Hematopoietic multipotent progenitor cell treated with erythropoietin and hydrocortisone succinate and interleukin-3 and kit ligand, for 17 days (in vitro differentiated cells): ENCODE data around the gene HOXC10.

ENCODE experiments used
- DNase-seq: peaks from one replicate; pipeline ENCODE4 v3.0.0-alpha.2; 2015; ENCODE audit warnings: low spot score

HOXC10 gene

GRCh38 chr12:54017027-54017788 lies 32.3 kb downstream of the HOXC10 start:
- DNase-seq = no peak

- no peak for DNase-seq
These were observed 33.0 kb downstream of the HOXC10 start for GRCh38 chr12:54017878-54018467.

DNA sequence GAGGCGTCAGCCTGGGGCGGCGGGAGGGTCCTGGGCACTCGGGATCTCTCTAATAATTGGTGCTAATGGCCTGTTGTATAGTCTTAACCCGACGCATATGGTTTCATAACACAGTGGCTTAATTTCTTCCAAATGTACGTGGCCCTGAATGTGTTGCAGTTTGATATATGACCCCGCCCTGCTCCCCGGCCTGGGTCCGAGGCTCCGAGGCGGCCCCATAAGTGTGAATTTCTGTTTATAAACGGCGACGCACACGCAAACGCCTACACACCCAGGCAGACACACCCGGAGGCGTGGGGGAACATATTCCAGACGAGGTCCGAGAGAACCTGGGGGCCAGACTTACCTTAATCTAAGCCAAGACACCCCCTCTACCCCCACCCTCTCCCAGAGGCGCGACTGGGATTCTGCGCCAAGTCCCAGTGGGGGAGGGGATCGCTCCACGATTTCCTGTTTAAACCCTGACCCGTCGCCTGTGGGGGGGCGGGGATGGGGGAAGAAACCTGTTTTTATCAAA lies 33.6 kb downstream of the HOXC10 start:
- no peak for DNase-seq

DNA sequence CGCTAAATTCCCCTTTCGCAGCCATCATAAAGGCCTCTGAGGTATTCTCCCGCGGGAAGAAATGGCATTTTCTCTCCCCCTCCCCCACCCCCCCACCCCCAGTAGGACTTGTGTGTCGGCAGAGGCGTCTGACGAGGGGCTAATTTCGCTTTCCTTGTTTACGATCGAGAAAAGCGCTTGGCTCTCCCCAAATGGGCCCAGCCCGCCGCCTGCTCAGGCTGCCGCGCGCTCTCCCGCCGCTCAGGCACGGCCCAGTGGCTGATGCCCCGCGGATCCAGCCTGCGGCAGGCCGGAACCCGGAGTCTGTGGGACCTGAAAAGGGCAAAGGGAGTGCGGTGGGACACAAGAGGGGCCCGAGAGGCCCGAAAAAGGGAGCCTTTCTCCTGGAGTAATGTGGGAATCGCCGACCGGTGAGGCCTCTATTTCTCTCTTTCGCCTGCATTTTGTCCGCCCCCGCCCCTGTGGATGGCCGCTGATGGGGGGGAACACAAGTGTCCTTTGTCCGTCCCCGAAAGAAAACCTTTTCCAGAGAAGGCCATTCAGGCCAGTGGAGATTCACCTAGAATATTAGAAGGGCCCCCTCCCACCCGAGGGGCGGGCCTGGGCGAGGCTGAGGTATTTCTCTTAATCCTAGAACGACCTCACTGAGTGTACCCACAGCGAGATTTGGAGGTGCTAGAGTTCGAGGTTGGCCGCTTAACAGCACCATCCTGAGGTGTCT lies 34.3 kb downstream of the HOXC10 start:
- DNase-seq = no peak

DNA sequence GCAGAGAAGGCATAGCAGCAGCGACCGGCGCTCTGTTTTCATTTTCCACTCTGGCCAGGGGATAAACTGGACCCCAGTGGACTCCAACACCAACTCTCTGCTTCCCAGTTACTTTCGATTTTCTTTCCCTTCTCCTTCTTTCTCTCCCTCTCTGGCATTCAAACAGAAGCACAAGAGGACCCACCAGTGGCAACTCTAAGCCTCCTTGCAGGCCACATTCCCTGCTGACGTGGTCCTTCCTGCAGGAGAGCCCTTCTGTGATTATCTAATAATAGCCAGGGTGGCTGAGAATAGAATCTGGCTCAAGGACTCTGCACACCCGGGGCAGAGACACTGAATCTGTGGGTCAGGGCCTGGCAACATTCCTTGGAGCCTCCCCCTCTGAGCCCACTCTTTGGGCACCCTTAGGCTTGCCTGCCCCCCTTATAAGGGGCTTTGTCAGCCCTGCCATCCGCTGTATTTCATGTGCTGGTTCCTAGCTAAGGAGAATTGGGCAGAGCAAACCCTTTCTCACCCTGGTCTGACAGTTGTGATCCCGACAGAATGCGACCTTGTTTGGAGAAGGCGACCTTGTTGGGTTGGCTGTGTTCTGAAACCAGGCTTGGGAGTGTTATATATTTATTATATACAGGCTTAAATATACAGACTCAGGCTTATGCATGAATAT lies 35.1 kb downstream of the HOXC10 start:
- no peak for DNase-seq

DNA sequence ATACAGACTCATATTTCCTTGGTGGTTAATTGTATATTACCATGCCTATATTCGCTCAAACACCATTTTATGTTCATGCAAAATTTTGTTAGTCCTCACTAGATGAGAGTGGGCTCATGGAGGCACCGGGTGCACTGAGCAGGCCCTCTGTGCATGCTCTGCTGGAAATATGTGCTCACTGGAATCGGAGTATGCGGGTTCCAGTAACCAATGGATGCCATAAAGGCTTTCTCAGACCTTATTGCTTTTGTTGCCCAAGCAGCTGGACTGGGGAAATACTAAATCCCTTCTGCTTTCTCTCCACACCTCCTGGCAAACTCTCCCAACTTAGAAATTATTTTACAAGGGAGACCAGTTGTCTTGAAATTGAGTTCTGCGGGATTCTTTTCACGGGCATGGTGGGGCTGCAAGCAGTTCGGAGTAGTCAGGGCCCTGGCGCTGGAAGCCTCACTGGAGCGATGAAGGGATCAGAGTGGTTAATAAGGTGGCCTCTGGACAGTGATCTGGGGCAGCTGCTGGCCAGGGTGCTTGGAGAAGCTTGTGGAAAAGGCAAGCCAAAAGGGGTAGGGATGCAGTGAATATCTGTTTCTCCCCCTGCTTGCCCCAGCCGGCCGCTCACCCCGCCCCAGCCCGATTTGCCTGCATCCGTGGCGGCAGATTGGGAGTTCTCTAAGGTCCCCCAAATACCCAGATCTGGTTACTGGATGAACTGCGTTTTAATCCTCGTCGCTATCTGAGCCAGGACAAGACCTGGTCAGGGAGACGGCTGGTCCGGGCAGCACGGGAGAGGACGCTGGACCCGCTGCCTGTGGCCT lies 35.9 kb downstream of the HOXC10 start:
- DNase-seq = no peak

DNA sequence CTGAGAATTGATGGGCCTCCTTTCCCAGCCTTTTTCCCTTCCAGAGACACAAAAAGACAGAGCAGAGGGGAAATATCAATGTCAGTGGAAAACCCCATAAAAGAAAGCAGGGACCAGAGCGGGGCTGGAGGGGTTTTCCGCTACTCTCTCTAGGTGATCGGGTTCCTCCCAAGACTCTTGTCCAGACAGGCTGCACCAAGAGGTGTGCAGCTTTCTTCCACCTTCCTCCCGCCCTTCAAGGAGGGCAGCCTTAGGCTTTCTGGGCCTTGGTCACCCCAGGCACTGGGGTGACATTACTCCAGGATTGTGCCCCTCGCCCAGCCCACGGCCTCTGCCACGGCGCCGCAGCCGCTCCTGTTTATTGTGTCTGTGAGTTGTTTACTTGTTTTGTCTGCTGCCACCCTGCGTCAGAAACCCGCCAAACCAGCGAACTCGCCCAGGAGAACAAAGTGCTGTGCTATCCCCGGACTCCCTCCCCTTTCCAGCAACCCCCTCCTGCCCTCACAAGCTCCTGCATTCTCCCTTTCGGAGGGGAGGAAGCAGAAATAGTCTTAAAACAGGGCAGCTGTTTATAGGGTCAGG lies 36.6 kb downstream of the HOXC10 start:
- no peak for DNase-seq

GRCh38 chr12:54022960-54023884 lies 38.3 kb downstream of the HOXC10 start:
- DNase-seq = no peak

DNA sequence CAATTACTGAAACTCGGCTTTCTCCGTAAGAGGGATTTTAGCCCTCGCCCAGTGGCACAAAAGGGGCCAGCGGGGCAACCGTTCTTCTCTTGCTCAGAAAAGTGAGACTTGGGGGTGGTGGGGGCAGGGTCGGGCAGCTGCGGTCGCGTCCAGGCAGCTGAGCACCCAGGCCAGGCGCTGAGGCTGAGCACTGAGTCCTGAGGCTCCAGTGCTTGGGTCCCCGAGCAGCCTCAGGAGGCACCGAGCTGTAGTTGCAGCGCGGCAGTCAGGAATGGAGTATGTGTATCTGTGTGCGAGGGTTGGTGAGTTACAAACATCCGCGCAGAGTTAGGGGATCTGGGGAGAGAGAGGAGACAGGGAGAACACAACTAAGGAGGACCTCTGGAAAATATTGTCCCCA lies 39.2 kb downstream of the HOXC10 start:
- no peak for DNase-seq

DNA sequence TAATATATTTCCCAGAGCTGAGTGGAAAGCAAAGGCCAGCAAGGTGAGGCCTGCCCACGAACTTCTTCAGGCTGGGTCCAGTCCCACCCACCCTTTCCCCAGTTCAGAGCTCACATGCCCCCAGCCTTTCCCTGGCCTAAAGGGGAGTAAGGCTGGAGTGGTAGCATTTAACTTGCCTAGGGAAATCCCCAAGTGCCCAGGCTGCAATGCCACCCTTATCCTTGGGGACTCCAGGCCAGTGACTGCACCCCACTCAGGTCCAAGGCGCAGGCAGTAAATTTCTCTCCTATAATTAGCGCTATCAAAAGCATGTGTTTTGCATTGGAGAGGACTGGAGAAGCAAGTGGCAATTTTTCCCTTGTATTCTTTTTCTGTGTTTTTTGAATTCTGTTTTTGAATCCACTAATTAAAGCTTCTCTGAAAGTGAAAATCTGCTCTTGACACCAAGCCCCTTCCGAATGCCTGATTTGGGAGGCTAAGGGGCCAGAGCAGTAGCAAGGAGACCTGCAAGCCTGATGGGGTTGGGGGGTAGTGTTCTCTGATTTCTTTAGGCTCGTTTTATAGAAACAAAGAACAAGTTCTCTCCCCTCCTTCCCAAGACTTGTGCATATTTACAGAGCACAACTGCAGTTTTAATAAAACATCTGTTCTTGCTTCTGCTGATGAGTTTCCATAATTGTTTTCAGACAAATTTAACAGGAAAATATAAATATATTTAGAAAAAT lies 39.8 kb downstream of the HOXC10 start:
- no peak for DNase-seq

DNA sequence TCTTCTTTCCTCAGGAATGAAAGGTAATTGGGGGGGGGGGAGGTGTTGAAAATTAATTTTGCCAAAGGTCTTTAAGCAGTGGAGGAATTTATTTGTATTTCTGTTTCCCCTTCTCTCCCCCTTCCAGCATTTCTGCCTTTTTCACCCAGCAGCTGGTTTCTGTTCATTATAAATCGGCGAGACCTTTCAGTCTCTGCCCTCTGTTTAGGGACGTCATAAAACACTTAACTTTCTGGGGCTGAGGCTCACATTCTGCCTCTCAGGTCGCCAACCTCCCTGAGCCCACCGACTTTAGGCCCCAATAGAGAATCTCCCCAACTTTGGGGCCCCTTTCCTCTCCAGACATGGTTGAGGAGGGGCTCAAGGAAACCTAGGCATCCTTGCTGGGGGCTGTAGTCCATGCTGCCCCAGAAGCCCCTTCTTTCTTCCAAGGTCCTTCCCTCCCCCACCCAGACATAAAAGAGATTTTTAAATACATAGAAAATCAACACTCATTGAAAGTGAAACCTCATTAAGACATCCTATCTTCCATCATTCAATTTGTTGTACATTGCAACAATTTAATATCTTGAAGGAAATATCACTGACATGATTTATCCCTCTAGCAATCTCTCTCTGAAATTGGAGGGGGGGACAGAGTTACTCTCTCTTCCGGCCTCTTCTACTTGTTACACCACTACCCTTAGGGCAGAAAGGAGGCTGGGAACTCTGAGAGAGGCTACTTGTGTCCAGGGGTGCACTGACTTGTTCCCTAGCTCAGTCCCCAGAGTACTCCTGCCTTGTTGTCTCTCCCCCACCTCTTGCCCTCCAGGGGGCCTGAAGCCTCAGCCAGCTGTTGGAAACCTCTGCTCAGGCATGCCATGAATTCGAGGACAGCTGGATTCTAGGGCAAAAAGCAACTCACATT lies 40.8 kb downstream of the HOXC10 start:
- no peak for DNase-seq

DNA sequence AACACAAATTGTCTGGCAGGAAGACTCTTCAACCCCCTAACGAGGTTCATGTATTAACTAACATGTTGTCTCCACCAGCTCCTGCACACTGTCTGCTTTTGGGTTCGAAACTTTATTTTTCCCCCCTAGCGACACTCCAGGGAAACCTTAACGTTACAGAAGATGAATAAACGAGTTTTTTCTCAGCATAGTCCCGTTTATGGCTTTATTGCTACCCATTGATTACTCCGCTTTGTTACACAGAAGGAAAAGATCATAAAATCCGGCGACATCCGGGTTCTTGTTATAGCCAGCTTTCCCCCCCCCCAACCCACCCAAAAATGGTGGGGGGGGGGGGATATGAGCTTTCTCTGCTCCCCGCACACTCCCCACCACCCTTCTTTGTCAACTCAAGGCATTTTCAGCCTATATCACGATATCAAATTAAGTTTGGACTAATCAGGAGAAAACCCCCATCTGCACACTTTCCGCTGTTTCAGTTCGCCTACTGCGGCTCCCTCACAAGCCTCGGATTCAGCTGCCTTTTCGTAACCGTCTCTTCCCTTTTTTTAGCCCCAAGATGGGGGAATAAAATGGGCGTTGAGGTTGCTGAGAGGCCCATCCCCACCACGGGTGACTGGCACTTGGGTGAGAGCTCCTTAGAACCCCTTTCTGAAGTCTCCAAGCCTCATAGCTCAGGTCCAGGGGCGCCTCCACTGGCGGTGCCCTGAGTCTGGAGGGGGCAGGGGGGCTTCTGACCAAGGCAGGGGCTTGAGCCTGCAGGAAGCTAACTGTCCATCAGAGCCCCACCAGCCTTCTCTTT lies 41.9 kb downstream of the HOXC10 start:
- DNase-seq = no peak

DNA sequence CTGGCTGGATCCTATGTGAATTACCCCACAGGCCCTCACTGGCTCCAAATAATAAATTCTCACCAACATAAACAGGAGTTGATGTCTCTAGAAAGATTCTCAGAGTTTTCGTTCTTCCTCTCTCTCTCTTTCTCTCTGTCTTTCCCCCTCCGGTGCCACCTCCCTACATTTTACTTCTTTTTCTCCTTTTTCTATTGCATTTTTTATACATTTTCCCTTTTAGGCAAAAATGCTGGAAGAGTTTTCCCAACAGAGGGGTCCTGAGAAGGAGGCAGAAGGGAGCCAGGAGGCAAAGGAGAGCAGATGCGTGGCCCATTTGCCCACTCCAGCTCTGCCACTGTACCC lies 42.5 kb downstream of the HOXC10 start:
- no peak for DNase-seq

GRCh38 chr12:54028314-54029201 lies 43.6 kb downstream of the HOXC10 start, which contains the start of gene HOXC6:
Gene HOXC6 (plus strand): TSS chr12:54028440. CDS start chr12:54028522, 82 bp downstream.
- no peak for DNase-seq

- DNase-seq = no peak
These were observed 44.8 kb downstream of the HOXC10 start for GRCh38 chr12:54029529-54030441.
